GM21381 (cell line): ENCODE measurements around the gene CD19.
"Not testable (repeated sequence)": the region's sequence is repeated elsewhere in the genome, so short reads cannot be mapped to it uniquely, and the experiment has no call there.

Experiments
- ATAC-seq: cut with Tn5 transposase; IDR thresholded peaks from one replicate; pipeline ENCODE4 v1.9.1; 2021; ENCODE audit warnings: mild to moderate bottlenecking, moderate library complexity; ENCODE audit not compliant: unreplicated experiment

CD19 gene

DNA sequence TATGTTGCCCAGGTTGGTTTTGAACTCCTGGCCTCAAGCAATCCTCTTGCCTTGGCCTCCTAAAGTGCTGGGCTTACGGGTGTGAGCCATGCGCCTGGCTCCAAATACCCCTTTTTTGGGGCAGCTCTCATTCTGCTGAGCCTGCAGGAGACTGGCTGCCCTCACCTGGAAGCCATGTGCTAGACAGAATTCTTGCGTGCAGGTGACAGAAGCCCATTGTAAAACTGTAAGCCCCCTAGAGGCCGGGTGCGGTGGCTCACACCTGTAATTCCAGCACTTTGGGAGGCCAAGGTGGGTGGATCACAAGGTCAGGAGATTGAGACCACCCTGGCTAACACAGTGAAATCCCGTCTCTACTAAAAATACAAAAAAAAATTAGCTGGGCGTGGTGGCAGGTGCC is 48.6 kb downstream of the CD19 start:
- ATAC-seq, result not testable (repeated sequence)

DNA sequence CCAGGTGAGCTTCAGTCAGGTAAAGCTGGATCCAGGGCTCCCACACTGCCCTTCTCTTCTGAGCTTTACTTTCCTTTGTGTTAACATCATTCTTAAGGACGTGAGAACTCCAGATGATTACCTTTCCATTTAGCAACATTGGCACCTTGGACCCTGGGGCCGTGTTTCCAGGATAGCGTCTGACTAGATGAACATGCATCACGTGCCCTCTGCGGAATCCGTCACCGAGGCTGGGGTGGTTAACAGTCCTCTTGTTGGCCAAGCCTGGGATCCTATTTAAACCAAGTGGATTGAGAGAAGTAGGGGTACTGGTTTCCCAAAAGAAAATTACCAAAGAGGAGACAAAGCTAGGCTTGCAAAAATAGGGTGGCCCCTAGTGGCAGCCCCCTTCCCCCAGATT is 49.2 kb downstream of the CD19 start:
- no peak for ATAC-seq

DNA sequence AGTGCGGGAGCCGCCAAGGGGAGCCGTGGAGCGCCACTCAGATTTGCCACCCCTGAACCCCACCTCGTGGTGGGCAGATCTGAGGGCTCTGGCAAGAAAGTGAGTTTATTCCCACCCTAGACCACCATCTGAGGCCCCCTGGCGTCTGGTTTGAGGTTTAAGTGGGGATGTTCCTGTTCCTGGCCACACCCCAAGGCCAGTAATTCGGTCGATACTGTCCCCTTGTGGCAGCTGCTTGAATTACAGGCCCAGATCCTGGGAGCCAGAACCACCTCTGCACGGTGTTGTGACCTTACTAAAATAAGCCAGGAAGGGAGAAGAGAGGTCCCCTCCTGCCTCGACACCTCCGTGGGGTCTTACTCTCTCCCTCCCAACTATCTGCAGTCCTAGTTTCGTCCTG is 49.7 kb downstream of the CD19 start:
- ATAC-seq, result no peak

DNA sequence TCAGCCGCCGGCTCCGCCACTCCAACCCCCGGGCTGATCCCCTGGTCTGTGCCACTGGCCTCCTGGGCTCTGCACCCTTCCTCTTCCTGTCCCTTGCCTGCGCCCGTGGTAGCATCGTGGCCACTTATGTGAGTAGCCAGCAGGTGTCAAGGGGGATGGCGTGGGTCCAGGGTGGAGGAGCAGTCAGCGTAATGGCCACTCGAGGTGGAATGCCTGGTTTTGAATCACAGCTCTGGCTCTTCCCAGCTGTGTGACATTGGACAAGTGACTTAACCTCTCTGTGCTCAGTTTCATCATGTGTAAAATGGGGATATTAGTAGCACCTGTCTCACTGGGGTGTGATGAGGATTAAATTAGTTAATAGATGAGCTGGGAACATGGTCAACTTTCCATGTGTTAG is 50.6 kb downstream of the CD19 start:
- no peak for ATAC-seq

DNA sequence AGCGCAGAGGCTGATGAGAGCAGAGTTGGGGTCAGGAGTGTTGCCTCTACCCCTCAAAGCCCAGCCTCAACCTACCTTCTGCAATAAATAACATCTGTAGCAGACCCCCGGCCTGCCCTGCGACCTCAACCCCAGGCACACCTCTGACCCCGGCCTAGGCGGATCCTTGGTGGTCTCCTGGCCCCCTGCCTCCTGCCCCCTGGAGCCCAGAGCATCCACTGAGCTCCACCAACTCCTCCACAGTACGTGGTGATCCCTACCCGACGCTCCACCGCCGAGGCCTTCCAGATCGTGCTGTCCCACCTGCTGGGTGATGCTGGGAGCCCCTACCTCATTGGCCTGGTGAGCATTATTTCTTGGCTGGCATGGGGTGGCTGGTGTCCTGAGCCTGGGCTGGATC is 51.2 kb downstream of the CD19 start:
- no peak for ATAC-seq

DNA sequence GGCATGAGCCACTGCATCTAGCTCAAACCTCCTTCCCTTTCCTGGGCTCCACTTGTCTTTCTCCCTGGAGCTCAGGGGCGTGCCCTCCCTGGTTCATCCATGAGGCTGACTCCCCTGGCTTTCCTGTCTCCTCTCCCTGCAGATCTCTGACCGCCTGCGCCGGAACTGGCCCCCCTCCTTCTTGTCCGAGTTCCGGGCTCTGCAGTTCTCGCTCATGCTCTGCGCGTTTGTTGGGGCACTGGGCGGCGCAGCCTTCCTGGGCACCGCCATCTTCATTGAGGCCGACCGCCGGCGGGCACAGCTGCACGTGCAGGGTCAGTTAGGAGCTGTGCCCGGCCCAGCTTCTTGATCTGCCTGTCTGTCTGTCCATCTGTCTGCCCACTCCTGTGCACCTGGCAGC is 51.9 kb downstream of the CD19 start:
- no peak for ATAC-seq

DNA sequence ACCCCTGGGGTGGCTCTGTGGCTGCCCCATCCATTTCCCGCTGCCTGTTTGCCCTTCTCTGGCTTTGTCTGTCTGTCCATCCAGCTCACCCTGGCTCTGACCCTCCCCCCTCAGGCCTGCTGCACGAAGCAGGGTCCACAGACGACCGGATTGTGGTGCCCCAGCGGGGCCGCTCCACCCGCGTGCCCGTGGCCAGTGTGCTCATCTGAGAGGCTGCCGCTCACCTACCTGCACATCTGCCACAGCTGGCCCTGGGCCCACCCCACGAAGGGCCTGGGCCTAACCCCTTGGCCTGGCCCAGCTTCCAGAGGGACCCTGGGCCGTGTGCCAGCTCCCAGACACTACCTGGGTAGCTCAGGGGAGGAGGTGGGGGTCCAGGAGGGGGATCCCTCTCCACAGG is 52.3 kb downstream of the CD19 start:
- ATAC-seq, result no peak

DNA sequence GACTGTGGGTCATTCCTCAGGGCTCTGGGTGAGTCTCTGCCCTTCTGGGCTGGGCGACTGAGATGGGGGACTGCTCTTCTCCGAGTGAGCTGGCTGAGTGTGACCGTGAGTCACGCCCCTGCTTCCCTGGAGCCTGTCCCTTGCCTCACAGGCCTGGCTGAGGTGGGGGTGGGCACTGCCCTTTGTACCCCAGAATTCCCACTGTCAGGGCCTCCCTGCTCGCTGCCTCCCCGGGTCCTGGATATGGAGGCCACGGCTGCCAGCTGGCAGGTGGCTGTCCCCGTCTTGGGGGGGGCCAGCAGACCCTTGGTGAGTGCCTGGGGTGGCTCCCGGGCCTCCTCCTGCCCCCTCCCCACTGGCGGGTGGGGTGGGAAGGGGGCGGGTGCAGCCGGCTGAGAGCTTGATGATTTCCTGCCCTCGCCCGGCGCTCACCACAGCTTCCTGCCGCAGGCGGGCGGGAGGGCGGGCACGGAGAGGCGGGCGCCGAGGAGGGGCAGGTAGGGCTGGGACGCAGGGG is 52.9 kb downstream of the CD19 start, which contains the start of gene LAT:
Gene LAT (plus strand): TSS at position 434 of the 517 bp plus-strand sequence. CDS start 366 bp downstream, outside the sequence.
- ATAC-seq, result no peak

DNA sequence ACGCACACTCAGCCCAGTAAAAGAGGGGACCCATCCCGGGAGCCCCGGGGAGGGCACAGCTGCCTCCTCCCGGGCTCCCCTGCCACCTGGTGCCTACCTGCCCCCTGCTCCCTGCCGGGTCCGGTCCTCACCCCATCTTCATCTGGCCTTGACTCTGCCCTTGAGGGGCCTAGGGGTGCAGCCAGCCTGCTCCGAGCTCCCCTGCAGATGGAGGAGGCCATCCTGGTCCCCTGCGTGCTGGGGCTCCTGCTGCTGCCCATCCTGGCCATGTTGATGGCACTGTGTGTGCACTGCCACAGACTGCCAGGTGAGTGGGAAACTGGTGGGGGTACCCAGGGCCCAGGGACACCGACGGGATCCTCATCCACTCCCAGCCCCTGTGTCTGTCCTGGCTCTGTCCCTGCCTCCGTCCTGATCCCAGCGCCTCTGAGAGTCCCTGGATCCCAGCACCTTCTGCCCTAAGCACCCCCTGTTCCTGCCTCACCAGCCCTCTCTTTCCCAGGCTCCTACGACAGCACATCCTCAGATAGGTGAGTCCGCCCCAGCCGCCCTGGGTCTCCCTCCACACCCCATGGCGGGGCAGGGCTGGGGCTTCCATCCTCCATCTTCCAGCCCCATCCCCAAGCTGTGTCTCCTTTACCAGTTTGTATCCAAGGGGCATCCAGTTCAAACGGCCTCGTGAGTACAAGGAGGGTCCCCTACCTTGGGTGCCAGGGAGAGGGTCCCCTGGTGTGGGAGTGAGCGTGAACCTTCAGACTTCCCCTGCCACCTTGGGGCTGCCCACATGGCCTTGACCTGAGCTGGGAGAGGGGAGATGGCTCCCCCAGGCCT is 53.7 kb downstream of the CD19 start:
- no peak for ATAC-seq

DNA sequence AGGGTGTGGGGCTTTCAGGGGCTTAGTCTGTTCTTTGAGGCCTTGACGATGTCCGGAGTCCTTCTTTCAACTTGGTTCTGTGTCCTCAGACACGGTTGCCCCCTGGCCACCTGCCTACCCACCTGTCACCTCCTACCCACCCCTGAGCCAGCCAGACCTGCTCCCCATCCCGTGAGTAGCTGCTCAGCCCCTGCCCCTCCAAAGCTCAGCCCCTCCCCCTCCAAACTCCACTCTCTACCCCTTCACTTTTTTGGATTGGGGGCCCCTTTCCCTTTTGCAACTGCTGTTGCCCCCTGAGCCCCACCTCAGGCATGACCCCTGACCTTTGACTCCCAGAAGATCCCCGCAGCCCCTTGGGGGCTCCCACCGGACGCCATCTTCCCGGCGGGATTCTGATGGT is 54.3 kb downstream of the CD19 start:
- no peak for ATAC-seq

DNA sequence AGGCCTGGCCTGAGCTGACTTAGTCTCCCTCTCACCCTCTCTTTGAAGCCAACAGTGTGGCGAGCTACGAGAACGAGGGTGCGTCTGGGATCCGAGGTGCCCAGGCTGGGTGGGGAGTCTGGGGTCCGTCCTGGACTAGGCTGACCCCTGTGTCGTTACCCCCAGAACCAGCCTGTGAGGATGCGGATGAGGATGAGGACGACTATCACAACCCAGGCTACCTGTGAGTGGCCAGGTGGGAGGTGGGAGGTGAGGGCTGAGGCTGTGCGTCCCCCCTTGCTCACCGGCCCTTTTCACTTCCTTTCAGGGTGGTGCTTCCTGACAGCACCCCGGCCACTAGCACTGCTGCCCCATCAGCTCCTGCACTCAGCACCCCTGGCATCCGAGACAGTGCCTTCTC is 54.7 kb downstream of the CD19 start:
- no peak for ATAC-seq

DNA sequence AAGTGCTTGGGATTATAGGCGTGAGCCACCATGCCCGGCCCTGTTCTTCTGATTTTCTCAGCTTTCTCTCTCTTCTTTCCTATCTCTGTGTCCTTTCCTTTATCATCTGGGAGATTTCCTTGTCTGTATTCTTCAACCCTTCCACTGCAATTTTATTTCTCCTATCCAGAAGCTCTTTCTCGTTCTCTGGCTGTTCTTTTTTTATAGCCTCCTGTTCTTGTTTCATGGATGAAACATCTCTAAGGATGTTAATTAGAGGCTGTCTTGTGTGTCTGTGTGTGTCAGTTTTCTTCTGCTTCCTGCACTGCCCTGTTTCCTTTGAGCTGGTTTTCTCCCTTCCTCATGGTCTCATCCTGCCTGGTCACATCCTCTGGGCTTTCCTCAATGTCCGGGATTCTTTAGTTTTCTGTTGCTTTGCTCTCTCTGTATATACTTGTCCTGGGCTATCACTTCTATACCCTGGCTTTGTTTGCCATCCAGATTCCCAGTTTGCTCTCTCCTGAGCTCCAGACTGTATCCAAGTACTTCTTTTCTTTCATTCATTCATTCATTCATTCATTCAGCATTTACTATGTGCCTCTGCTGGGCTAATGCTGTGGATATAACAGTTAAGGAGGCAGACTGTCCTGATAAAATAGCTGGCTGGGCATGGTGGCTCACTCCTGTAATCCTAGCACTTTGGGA is 55.5 kb downstream of the CD19 start:
- no peak for ATAC-seq
